OCI-LY1 (cell line): Measurements from ENCODE around the gene BLTP3A.

Experiments
- H2AFZ ChIP-seq: fragments of 200-600 bp; sonication (generic), shearing (Covaris generic); 2 replicates; pipeline ENCODE4 v1.6.0; 2014; ENCODE audit warnings: antibody characterized with exemption, mild to moderate bottlenecking, low read length
- H3F3A ChIP-seq: fragments of 200-600 bp; sonication (generic), shearing (Covaris generic); 2 replicates; pipeline ENCODE4 v1.6.0; 2014; ENCODE audit warnings: mild to moderate bottlenecking, antibody characterized with exemption, low read length, moderate library complexity; ENCODE audit not compliant: insufficient read depth
- H3K27ac ChIP-seq: fragments of 200-600 bp; sonication (generic); 2 replicates; pipeline ENCODE4 v1.5.1; 2014; ENCODE audit warnings: low read length, mixed run types, mild to moderate bottlenecking, low read depth; ENCODE audit not compliant: poor library complexity, severe bottlenecking
- H3K27me3 ChIP-seq: fragments of 200-600 bp; sonication (generic); 2 replicates; pipeline ENCODE4 v1.6.0; 2014; ENCODE audit warnings: antibody characterized with exemption, mild to moderate bottlenecking, low read length, moderate library complexity; ENCODE audit not compliant: insufficient read depth
- H3K36me3 ChIP-seq: fragments of 200-600 bp; sonication (generic); 2 replicates; pipeline ENCODE4 v1.6.1; 2014; ENCODE audit warnings: mild to moderate bottlenecking, antibody characterized with exemption, low read length, moderate library complexity, mixed read lengths; ENCODE audit not compliant: insufficient read depth
- H3K4me1 ChIP-seq: fragments of 200-600 bp; sonication (generic); 2 replicates; pipeline ENCODE4 v1.5.1; 2014; ENCODE audit warnings: mild to moderate bottlenecking, low read length, moderate library complexity; ENCODE audit not compliant: insufficient read depth, severe bottlenecking
- H3K4me2 ChIP-seq: fragments of 200-600 bp; sonication (generic), shearing (Covaris generic); 2 replicates; pipeline ENCODE4 v1.6.1; 2014; ENCODE audit warnings: low read length
- H3K4me3 ChIP-seq: fragments of 200-600 bp; sonication (generic); 2 replicates; pipeline ENCODE4 v1.5.1; 2014; ENCODE audit warnings: low read length, low read depth, mild to moderate bottlenecking, mixed read lengths; ENCODE audit not compliant: poor library complexity, severe bottlenecking
- H3K79me2 ChIP-seq: fragments of 200-600 bp; shearing (Covaris generic); 2 replicates; pipeline ENCODE4 v1.6.1; 2016; ENCODE audit warnings: mixed run types, low read length, mixed read lengths; ENCODE audit not compliant: insufficient read depth
- H3K9ac ChIP-seq: fragments of 200-600 bp; sonication (generic), shearing (Covaris generic); 2 replicates; pipeline ENCODE4 v1.6.1; 2014; ENCODE audit warnings: mild to moderate bottlenecking, low read length, mixed read lengths
- H3K9me2 ChIP-seq: fragments of 200-600 bp; sonication (generic), shearing (Covaris generic); 2 replicates; pipeline ENCODE4 v1.6.1; 2014; ENCODE audit warnings: low read depth, mild to moderate bottlenecking, low read length, mixed read lengths
- H3K9me3 ChIP-seq: fragments of 200-600 bp; shearing (Covaris generic); 2 replicates; pipeline ENCODE4 v1.6.1; 2014; ENCODE audit warnings: low read length, mixed read lengths
- H4K20me1 ChIP-seq: fragments of 200-600 bp; sonication (generic), shearing (Covaris generic); 2 replicates; pipeline ENCODE4 v1.6.0; 2016; ENCODE audit warnings: mild to moderate bottlenecking, low read length; ENCODE audit not compliant: insufficient read depth
- EZH2 ChIP-seq: fragments of 200-600 bp; sonication (generic), shearing (Covaris generic); IDR thresholded peaks from 2 replicates; pipeline ENCODE4 v1.8.0; 2017; ENCODE audit warnings: borderline replicate concordance, mixed run types, mild to moderate bottlenecking, antibody characterized with exemption, low read length, moderate library complexity, mixed read lengths
- TF ChIP-seq, protein P1 (sequence below): fragments of 200-600 bp; sonication (generic), shearing (Covaris generic); IDR thresholded peaks from 2 replicates; pipeline ENCODE4 v1.5.1; 2017; ENCODE audit warnings: mild to moderate bottlenecking, antibody characterized with exemption, low read length, moderate library complexity, mixed read lengths

BLTP3A gene

DNA sequence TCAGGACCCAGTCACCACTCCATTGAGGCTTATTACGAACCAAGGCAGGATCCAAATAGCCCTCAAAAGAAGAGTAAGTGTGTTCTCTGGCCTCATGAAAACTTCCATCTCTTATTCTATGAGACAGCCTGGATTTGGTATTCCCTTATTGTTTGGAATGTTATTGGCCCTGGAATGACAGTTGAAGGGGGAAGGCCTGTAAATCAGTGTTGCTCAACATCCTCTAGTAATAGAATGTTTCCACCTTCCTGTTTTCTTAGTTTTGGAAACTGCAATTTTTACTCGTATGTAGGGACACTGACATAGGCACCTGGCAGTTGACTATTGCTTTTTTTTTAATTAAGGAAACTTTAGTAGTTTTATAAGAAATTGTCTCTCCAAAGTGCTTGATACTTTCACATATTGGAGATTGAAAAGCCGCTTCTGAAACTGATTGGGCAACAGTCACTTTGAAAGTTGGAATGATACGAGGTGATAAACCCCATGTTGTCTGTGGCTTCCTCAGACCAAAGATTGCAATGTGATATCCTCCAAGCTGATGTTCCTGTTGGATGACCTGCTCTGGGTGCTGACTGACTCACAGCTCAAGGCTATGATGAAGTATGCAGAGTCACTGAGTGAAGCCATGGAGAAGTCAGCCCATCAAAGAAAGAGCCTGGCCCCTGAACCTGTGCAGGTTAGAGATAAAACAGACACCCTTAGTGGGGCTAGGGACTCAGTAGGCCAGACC, 43.1 kb downstream of the BLTP3A start:
- Histone ChIP-seq H3K4me3 (no peak overlapping the region), H3K27me3 (no peaks in the 10 kb centered on the region), H3K9ac (no peak overlapping the region), H3K36me3 (peaks cover 58% of the 10 kb centered on the region), H4K20me1 (no peaks in the 10 kb centered on the region), H3K9me3 (no peaks in the 10 kb centered on the region), H3K79me2 (no peaks in the 10 kb centered on the region), H3K27ac (no peak overlapping the region), H3K4me2 (no peak overlapping the region), H3K9me2 (no peaks in the 10 kb centered on the region), H2AFZ (no peak overlapping the region), H3K4me1 (no peaks in the 10 kb centered on the region), H3F3A (no peaks in the 10 kb centered on the region)
- no peak for TF ChIP-seq EZH2
- TF ChIP-seq, protein P1, sequence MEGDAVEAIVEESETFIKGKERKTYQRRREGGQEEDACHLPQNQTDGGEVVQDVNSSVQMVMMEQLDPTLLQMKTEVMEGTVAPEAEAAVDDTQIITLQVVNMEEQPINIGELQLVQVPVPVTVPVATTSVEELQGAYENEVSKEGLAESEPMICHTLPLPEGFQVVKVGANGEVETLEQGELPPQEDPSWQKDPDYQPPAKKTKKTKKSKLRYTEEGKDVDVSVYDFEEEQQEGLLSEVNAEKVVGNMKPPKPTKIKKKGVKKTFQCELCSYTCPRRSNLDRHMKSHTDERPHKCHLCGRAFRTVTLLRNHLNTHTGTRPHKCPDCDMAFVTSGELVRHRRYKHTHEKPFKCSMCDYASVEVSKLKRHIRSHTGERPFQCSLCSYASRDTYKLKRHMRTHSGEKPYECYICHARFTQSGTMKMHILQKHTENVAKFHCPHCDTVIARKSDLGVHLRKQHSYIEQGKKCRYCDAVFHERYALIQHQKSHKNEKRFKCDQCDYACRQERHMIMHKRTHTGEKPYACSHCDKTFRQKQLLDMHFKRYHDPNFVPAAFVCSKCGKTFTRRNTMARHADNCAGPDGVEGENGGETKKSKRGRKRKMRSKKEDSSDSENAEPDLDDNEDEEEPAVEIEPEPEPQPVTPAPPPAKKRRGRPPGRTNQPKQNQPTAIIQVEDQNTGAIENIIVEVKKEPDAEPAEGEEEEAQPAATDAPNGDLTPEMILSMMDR = no peak

DNA sequence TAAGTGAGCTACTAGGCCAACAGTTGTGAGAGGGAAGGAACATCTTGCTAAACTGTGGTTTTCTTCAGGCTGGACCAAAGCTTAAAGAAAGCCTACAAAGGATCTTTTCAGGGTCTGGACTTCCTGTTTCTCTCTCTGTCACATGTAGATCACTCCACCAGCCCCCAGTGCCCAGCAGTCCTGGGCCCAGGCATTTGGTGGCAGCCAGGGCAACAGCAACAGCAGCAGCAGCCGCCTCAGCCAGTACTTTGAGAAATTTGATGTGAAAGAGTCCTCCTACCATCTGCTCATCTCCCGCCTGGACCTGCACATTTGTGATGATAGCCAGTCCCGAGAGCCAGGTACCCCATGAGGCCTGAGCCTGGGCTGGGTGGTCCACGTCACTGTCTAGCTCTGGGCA, 44.1 kb downstream of the BLTP3A start:
- peaks cover 53% of the 10 kb centered on the region for H3K36me3 ChIP-seq
- no peaks in the 10 kb centered on the region for H4K20me1 ChIP-seq
- no peaks in the 10 kb centered on the region for H3K9me3 ChIP-seq
- no peaks in the 10 kb centered on the region for H3K4me1 ChIP-seq
- H2AFZ ChIP-seq = no peak overlapping the region
- TF ChIP-seq, protein P1 = no peak
- no peak for TF ChIP-seq EZH2
- no peaks in the 10 kb centered on the region for H3K9me2 ChIP-seq
- no peak overlapping the region for H3K4me3 ChIP-seq
- no peak overlapping the region for H3K9ac ChIP-seq
- no peak overlapping the region for H3K4me2 ChIP-seq
- H3F3A ChIP-seq = no peaks in the 10 kb centered on the region
- no peaks in the 10 kb centered on the region for H3K79me2 ChIP-seq
- H3K27me3 ChIP-seq = no peaks in the 10 kb centered on the region
- H3K27ac ChIP-seq = no peak overlapping the region

DNA sequence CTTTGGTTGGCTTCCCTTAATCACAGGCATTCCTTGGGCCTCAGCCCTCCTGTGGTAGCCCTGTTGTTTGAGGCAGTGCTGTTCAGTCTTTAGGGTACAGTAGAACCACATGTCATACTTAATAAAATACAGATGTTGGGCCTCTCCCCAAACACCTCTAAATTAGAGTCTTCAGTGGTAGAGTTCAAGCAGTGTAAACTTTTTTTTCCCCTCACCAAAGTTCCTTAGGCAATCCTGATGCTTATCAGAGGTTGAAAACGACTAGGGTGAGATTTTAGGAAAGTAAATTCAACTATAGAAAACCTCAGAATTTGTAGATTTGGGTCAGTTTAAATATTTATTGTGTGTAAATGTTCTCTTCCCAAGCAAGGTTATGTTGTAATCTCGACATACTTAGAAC, 44.6 kb downstream of the BLTP3A start:
- H3K4me3 ChIP-seq = no peak overlapping the region
- no peak overlapping the region for H3K27ac ChIP-seq
- H2AFZ ChIP-seq = no peak overlapping the region
- no peaks in the 10 kb centered on the region for H3K9me3 ChIP-seq
- H3K9ac ChIP-seq = no peak overlapping the region
- H3K4me2 ChIP-seq = no peak overlapping the region
- no peaks in the 10 kb centered on the region for H3K4me1 ChIP-seq
- H3K36me3 ChIP-seq = peaks cover 53% of the 10 kb centered on the region
- no peaks in the 10 kb centered on the region for H3F3A ChIP-seq
- H3K27me3 ChIP-seq = no peaks in the 10 kb centered on the region
- H3K9me2 ChIP-seq = no peaks in the 10 kb centered on the region
- no peaks in the 10 kb centered on the region for H4K20me1 ChIP-seq
- TF ChIP-seq EZH2 = no peak
- TF ChIP-seq, protein P1 = no peak
- no peaks in the 10 kb centered on the region for H3K79me2 ChIP-seq
